Inflammatory macrophage (primary cell): Measurements from ENCODE around the gene PRR4.

Source experiments
- DNase-seq, 2 donors: peaks; one replicate each; pipeline ENCODE4 v3.0.0-alpha.2; 2020 to 2022
- total RNA-seq, 18 experiments: gene quantifications; one replicate each; lab custom pipeline; 2026; ENCODE audit warnings: mixed read lengths in 6 of 18, inconsistent platforms in 2 of 18; lab: John Stamatoyannopoulos, UW

PRR4 gene
- 0 to 0.33 (median 0.13) reads per million in 18 experiments for total RNA-seq

GRCh38 chr12:10849425-10849878 is at the start of gene PRR4:
Gene PRR4, minus strand, starts transcription at chr12:10849475. Its CDS starts 38 bp downstream, at chr12:10849437.
- no peak for DNase-seq

- DNase-seq: no peak
These were observed 47.6 kb upstream of the PRR4 start for GRCh38 chr12:10896854-10897253.

DNA sequence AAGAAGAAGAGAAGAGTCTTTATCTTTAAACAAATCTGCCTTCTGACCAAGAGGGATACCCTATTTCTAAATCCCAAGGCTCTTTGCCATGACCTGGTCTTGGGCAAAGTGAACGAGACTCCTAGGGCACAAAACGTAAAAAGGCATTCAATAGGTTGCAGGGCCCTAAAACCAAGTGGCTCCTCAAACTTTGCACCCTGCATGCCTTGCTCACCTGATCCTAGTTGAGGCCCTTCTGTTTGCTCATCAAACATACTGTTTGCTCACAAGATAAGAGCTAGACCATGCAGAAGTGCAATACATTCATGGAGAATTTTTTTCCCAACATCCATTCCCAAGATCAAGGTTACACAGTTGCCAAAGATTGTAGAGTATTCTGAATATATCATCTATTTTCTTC is 42.7 kb upstream of the PRR4 start:
- DNase-seq: no peak

DNA sequence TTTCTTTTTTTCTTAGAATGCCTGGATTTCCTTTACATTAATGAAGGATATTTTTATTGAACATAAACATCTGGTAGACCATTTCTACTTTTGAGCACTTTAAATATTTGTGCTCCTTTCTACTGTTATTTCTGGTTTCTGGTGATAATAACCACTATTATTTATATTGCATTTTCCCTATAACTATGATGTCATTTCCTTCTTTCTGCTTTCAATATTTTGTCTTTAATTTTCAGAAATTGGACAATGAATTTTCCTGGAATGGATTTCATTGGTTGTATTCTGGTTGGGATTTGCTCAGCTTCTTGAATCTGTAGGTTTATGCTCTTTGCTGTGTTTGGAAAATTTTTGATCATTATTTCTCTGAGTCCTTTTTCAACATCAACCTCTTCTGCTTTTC is 40.0 kb upstream of the PRR4 start:
- no peak for DNase-seq

GRCh38 chr12:10884086-10884725 is 34.9 kb upstream of the PRR4 start, which contains the start of gene PRH1:
Gene PRH1, minus strand, starts transcription at chr12:10884255. Its CDS starts 38 bp downstream, at chr12:10884217.
- DNase-seq: no peak

DNA sequence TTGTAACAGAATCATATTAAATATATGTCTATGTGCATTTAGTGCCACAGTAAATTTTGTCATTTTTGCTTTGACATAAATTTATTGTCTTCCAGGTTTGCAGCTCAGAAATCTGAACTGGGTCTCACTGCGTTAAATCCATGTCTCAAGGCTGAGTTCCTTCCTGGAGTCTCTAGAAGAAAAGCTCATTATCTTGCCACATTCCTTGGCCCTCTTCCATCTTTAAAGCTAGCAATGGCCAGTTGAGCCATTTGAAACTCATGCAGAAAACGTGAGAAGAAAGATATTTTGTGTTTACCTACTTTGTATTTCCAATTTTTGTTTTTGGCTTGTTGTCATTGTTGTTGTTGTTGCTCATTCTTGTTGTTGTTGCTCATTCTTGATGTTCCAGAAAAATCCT is 24.1 kb upstream of the PRR4 start:
- no peak for DNase-seq

GRCh38 chr12:10867381-10867780 is 18.1 kb upstream of the PRR4 start:
- DNase-seq: no peak

DNA sequence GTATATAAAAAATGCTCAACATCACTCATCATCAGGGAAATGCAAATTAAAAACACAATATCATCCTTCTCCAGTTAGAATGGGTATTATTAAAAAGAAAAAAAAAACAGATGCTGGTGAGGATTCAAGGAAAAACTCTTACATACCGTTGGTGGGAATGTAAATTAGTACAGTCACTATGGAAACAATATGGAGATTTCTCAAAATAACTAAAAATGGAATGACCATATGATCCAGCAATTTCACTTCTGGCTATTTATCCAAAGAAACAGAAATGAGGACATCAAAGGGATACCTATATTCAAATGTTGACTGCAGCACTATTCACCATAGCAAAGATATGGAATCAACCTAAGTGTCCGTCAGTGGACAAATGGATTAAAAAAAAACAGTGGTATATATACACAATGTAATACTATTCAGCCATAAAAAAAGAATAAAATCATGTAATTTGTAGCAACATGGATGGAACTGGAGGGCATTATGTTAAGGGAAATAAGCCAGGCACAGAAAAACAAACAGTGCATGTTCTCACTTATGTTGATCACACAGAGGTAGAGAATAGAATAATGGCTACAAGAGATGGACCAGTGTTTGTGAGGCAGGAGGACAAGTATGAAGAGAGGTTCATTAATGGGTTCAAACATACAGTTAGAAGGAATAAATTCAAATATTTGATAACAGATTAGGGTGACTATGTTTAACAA is 14.4 kb upstream of the PRR4 start:
- no peak for DNase-seq

- DNase-seq: no peak
These were observed 12.1 kb upstream of the PRR4 start for GRCh38 chr12:10861366-10861765.

GRCh38 chr12:10855807-10856206 is 6.5 kb upstream of the PRR4 start:
- no peak for DNase-seq

DNA sequence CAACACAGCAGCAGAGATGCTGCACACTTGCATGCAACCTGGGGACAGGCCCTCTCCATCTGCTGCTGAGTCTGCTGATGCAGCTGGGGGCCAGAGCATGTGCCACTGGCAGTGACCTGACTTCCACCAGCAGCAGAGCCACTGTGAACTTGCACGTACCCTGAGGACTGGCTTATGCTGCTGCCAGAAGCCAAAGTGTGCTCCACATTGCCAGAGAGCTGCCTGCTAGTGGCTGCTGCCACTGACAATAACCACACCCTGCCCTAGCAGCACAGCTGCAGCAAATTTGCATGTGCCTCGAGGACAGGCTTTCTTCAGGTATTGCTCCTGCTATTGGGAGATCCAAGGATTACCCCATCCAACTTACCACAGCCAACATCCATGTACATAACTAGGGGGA is 4.5 kb upstream of the PRR4 start:
- DNase-seq: no peak

GRCh38 chr12:10851243-10851858 is 2.1 kb upstream of the PRR4 start:
- no peak for DNase-seq

DNA sequence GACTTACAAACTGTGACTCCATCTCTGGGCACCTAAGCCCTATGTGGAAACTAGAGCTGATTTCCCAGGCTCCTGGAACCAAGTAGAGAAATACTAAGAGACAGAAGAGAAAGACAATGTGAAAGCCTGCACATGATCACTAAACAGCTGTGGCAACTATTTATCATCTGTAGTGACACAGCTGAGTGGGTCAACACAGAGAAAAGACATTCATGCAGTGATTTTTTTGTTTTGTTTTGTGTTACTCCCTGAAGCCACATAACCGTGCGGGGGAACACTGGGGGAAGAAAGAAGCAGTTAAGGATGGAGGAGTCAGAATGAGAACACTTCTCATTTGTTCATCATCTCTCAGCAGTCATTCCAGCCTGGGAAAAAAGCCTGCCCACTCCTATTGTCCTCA is 1.5 kb downstream of the PRR4 start:
- DNase-seq: no peak

- DNase-seq: no peak
These were observed 6.4 kb downstream of the PRR4 start for GRCh38 chr12:10842862-10843261.

GRCh38 chr12:10838461-10838860 is 10.8 kb downstream of the PRR4 start:
- DNase-seq: no peak

- DNase-seq: no peak
These were observed 19.3 kb downstream of the PRR4 start for GRCh38 chr12:10829994-10830393.

GRCh38 chr12:10826258-10826657 is 23.0 kb downstream of the PRR4 start, which contains the start of gene TAS2R10:
Gene TAS2R10, minus strand, starts transcription at chr12:10826358. Its CDS starts 89 bp downstream, at chr12:10826269.
- no peak for DNase-seq

DNA sequence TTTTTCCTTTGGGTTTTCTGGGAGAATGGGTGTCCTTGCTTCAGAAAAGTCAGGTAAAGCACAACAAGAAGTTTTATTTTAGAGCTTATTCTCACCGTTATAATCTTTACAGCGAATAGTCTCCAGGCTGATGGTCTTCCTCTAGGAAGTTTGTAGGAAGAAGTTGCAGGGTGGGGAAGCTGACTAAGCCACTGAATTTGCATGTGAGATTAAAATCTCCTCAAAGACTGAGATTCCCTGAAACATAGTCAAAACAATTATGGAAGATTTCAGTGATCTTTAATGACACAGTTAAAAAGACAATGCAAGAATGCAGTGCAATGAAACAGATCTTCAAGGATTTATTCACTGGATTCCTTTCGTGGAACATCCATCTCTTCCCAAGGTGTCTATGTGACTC is 24.3 kb downstream of the PRR4 start:
- DNase-seq: no peak

- no peak for DNase-seq
These were observed 37.3 kb downstream of the PRR4 start for GRCh38 chr12:10811883-10812536.

- no peak for DNase-seq
These were observed 39.2 kb downstream of the PRR4 start, which contains the start of gene TAS2R9 for GRCh38 chr12:10810068-10810467. Gene TAS2R9, minus strand, starts transcription at chr12:10810168. Its CDS starts 93 bp downstream, at chr12:10810075.

DNA sequence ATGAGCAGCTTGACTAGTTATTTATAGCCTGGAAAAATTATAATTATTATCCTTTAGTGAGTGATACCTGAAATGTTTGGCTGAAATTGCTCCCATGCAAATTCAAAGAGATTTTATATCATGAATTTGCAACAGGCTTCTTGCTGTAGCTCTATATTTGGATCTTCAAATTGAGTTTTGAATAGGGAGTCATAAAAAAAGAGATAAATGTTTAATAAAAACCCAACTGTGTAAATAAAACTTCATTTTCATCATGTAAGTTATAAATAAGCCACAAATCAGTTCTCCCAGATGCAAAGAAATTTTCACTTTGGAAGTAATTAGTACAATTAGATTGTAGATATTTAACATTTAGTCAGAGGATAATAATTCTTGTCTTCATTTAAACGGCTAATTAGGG is 42.1 kb downstream of the PRR4 start, which contains the start of gene TAS2R8:
TSS of gene TAS2R8 (minus strand) at position 101 of the 400 bp plus-strand sequence. CDS start 306 bp downstream, outside the sequence.
- DNase-seq: no peak

DNA sequence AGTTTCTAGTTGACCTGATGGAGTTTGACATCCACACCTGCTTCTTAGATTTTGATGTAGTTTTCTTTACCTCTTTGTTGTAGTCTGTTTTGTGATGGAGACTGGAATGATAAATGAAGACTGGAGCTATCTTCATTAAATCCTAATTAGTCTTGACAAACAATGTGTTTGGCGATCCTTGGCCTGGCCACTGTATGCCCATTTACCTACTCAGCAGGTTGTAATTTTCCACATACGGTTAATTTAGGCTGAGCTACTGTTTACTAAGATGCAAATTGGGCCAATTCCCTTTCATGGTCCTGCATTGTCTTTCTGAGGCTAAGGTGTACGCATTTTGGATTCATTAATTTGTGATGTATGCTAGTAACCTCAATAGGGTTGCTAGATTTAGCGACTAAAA is 46.7 kb downstream of the PRR4 start, which contains the start of gene TAS2R7:
TSS of gene TAS2R7 (minus strand) at position 41 of the 400 bp plus-strand sequence. CDS start 57 bp downstream, outside the sequence.
- no peak for DNase-seq

DNA sequence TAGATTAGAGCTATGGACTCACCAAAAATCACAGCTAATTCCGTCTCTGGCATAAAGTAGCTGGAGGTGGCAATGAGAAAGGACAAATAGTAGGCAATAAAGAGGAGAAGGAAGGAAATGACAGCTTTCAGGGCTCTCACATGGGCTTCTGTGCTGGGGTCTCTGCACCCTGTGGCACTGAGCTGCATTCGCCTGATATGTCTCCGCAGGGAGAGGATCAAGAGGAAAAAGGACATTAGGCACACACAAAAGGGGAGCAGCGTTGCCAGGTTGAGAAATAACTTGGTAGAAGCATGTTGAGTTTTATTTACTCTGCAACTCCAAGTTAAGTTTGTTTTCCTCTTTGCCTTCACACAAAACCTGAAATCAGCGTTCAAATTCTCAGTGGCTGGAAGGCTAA is 47.5 kb downstream of the PRR4 start:
- DNase-seq: no peak
